Left hindlimb (tissue), 1 donor: Measurements from ENCODE around the gene DEDD2.

ENCODE experiments used
- DNase-seq: peaks from one replicate; pipeline ENCODE4 v3.0.0-alpha.2; 2018

The DEDD2 gene

DNA sequence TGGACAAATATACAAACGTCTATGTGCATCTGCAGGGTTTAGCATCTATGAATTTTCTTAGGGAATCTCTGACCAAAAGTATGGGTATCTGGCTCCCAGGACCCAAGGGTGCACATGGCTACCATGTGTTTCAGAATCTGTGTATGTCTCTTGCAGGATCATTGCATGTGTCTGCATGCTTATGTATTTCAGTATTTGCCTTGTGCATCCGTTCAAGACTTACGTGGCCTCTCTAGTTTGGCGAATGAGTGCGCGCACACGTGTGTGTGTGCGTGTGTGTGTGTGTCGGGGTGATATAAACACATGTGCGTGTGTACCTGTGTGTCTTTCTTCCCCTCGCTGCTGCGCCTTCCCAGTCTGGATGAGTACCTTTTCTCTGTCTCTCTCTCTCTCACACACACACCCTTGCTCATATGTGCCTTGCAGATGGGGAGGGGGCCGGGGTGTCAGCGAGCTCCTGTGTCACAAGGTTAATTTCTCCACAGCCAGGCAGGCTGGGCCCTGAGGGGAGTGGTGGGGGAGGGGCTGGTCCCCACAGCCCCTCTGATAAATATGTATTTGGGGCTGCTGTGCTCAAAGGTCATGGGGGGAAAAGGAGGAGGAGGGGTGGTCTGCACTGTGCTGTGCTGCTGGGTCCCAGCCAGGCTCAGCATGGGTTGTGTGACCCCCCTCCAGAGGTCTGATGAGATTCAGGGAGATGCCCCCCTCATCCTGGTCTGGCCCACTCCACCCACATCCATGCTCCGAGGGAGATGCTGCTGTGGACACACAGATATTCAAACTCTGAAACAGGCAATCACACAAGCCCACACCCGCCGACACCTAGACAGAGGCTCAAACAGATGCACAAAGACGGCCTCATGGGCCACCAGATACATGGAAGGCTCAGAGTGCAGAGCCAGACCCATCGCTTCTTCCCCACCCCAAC is 47.7 kb downstream of the DEDD2 start:
- DNase-seq = no peak

DNA sequence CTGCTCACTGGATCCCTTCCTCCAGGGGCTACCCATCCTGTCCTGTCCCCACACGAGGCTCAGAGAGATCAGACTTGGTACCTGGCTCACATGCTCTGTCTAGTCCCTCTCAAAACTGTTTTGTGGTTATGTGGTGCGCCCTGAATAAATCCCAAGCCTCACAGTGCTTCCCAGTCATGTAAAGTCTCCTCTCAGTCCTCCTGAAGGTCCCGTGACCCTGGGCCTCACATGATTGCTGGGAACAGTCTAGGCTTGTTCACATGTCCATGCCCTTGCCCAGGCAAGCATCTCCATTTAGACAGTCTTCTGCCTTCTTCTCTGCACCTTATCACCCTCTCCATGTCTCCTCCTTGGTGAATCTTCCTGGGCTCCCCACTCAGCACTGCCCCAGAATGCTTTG is 49.3 kb downstream of the DEDD2 start:
- DNase-seq = no peak

DNA sequence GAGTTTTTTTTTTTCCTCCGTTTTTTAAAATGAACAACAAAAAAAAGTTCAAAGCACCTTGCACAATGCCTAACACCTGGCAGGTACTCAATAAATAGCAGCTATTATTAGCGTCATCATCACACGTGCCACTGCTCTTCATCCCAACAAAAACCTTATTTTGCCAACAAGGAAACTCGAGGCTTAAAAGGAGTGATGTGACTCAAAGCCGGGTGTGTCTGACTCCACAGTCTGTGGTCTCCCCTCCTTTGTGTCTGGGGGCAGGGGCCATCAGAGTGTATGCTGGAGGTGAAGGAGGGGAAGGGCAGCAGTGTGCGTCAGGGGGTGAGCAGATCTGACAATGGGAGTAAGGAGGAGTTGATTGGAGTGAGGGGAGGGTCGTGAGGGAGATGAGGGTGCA is 51.2 kb downstream of the DEDD2 start:
- DNase-seq = no peak

DNA sequence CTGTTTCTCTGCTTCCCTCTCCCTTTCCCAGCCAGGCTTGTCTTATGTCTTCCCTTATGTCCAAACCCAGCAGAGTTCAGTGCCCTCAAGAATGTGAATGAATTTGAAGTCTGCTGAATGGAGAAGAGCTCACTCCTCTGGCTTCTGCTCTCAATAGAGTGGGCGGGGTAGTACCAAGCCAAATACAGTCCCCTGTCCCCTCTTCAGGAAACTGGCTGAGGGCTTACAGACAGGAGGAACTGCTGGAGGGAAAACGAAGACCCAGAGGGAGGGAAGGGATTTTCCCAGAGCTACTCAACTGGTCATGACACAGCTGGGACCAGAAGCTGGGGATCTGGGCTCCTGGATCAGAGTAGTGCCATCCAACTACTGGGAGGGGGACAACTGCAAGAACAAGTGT is 52.3 kb downstream of the DEDD2 start:
- DNase-seq = no peak

DNA sequence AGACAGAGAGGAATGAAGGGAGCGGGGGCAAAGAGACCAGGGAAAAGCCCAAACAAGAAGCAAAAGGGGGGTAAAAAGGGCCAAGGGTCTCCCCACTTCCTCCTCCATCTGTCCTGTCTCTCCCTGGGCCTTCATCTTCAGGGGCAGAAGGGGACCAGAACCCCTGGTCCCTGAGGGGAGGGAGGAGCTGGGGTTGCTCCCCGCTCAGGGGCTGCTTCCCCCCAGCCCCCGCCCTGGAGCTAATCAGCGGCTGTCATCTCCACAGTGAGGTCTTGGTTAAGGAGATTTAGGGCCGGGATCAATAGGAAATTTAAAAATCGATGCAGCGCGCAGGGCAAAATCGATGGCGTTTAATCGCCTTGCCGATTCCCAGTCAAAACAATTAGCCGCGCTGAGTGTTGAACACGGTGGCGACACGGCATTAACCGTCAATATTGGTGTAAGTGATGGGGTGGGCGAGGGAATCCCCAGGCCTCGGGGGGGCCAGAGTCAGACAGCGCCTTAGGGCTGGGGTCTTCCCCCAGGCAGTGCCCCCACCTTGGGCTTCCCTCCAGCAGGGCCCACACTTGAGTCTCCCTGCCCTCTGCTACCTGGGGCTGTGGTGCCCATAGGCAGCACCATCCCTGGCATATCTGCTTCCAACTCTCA is 55.7 kb downstream of the DEDD2 start:
- DNase-seq = no peak

DNA sequence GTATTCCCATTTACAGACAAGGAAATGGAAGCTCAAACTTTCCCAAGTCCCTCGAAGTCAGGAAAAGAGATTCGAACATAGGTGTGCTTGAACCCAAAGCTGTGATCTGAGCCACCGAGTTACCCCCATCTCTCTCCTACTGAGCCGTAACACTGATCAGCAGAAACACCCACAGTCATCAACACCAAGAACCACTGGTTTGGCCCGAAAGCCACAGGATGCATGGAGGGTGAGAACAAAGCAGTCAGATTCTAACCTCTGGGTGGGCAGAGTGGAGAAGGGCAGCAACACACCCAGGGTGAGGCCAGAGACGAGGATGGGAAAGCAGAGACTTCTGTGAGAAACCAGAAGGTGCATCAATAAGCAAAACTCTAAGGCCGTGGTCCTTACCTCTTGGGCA is 57.5 kb downstream of the DEDD2 start:
- DNase-seq = no peak

DNA sequence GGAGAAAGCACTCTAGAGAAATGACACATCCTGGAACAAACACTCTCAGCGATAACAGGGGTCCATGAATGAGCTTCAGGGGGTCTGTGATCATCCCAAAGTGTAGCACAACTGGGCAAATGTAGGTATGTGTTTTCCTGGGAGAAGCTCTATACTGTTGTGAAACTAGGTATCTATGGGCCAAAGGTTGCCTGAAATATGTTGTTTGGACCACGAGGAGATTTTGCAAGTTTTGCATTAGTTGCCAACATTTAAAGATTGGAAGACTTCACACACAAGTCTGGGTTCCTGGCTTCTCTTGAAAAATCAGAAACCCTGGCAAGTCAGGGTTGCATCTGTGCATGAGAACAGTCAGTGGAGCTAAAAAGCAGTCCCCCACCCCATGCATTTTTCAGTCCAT is 58.6 kb downstream of the DEDD2 start:
- no peak for DNase-seq

DNA sequence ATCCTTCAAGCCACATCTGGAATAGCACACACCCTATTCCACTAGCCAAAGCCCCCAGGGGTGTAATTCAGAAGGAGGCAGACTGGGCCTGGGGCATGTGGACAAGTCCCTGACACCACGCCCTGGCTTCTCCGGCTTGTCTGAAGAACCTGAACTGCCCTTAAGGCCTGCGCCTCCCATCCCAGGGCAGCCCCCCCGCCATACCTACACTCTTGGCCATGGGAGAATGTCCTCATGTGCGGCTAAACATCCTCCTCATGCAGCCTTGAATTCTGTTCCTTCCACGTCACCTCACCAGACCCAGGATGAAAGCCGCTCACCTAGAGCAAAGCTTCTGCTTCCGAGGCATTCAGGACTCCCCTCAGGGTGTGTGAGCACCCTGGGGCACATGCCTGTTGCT is 60.9 kb downstream of the DEDD2 start:
- DNase-seq = no peak

DNA sequence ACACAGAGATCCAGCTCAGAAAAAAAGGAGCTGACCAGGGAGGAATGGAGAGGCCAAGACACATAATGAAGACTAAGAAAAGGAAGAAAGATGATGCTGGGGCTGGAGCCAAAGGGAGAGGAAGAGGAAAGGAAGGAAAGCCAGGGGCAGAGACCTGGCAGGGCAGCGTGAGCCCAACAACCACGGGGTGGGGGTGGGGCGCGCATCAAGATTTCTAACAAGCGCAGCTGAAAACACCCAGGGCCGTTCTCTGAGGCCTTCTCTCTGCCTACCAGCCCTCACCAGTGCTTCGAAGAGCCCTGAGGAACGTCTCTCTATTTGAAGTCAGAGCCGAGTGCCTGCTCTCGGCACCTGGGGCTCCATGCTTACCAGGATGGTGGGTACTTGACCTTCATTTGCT is 61.7 kb downstream of the DEDD2 start:
- DNase-seq = no peak

DNA sequence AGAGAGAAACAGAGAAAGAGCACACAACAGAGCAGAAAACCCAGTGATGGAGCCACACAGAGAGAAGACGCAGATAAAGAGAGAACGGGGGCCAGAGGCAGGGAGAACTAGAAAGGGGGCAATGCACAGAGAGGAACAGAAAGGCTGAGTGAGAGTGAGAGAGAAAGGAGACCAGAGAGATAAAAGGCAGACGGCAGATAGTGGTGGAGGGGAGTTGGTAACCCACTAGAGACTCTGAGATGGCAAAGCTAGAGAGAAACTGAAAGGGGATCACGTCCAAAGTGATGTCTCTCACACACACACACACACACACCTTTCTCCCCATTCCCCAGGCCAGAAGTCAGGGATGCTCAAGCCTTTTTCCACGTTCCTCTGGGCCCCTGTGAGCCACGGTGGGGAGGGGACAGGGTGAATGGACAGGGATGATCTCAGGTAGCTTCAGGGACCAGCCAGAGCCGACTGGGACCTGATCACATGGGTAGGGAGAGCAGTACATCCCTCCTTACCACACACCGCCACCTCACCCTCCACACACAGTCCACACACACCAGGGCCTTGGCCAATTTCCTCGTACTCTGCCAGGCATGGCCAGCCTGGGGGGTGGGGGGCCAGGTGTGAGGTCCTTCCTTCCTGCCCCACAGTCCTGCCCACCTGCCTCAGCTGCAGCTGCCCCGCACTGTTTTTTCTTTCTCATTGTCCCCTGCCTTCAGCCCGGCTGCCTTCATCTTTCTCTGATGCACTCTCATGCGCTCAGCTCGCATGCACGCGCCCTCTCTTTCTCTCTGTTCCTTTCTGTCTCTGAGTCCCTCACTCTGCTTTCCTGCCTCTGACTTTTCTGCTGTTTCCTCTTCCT is 62.8 kb downstream of the DEDD2 start:
- DNase-seq = no peak

DNA sequence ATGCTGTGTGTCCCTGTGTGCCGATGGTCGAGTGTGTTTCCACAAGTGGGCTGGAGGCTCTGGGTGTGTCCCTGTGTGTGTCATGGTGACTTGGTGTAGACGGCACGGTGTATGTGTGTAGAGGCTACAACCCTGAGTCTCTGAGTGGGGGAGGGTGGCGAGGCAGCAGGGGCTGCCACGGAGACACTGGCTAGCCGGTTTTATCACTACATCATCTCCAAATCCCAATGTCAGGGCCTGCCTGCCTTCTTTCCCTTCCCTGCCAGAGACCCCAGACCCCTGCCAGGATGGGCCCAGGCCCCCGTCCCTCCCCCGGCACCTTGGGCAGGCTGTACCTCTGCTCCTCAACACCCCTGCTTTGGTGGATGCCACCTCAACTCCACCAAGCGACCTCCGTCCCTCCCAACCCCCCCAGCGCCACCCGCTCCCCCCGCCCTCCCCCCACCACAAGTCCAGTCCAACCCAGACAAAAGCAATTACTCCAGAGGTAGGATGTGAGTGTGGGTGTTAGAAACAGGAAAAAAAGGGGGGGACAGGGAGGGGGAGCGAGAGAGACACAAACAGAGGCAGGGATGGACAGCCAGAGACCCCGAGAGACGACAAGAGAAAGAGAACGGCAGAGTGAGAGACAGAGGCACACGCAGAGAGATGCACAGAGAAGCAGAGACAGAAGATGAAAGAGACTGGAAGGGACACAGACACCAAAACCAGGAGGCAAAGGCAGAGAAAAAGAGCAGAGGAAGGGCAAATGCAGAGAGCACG is 63.6 kb downstream of the DEDD2 start:
- no peak for DNase-seq

DNA sequence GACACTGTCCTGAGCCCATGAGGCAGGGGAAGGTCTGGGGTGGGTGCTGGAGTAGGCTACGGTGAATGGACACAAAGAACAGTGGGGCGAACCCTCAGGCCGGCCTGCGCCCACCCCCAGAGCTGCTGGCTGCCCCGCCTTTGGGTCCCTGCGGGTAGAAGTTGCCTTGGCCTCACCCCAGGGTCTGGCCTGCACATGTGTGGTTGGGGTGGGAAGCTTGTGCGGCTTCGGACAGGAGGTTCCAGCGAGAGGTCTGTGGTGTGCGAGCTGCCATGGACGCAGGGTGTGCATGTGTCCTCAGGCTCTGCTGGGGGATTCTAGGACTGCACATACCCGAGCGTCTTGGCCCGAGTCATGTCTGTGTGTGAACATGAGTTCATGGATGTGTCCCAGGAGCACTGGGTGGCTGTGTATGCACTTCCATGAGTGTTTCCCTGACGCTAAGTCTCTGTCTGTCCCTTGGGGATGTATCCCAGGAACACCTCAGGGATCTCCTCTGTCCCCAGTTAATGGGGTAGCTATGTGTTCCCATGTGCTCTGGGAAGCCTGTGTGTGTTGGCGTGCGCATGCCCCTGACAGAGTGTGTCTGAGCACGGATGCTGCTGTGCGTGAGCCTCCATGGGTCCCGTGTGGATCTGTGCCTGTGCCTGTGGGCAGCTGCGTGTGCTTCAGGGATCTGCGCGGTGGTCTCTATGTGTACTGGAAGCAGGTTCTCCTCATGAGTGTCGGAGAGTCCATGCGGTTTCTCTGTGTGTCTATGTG is 64.4 kb downstream of the DEDD2 start:
- no peak for DNase-seq

DNA sequence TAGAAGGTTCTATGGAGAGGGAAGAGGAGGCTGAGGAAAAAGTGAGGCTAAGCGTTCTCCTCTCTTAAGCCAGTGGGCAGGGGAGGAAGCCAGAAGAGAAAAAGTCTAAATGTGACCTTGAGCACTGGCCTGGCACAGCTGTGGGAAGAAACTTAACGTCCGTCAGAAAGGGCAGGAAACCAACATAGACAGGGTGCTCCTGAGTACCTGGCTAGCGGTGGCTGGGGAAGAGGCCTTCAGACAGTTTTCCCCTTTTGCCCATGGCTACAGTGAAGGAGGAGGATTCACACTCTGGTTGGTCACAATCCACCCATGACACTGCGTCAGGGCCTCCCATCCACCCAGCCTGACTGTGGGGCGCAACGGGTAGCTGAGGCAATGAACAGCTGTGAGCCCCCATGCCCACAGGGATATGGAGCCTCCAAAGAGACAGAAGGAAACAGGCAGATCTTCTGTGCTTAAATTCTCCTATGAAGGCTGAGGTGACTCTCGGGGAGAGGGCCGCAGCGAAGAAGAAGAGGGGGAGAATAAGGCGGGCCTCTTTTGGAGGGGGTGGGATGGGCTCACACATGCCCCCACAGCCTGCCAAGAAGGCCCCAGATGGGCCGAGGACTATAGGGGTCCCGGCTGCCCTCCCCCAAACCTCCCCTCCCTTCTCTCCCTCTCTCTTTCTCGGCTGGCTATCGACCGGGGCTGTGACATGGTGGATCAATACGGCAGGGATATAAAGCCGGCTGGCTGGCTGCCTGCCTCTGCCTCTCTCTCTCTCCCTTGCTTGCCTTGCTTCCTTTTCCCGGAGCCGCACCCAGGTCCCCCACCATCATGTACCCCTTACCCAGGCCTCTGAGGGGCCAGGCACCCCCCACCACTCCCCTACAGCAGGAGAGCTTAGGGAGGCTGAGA is 65.4 kb downstream of the DEDD2 start:
- DNase-seq = no peak

DNA sequence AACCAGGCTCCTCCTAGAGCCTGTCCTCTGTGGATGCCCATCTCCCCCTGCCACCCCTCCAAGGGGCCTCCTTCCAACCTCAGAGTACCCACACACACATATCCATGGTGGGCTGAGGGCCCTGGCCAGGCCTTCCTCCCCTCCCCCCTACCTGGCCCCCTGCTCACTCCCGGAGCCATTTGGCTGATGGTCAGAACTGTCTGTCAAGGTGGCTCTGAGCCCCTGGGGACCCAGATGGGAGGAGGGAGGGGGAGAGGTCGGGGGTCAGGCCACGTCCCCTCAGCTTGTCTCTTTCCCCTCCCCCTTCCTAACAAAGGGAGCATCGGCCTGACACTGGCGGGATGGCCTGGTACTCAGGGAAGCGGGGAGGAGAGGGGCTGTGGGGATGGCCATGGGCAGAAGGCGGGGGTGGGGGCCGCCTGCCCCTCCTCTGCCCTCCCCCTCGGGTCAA is 66.5 kb downstream of the DEDD2 start:
- DNase-seq = no peak

DNA sequence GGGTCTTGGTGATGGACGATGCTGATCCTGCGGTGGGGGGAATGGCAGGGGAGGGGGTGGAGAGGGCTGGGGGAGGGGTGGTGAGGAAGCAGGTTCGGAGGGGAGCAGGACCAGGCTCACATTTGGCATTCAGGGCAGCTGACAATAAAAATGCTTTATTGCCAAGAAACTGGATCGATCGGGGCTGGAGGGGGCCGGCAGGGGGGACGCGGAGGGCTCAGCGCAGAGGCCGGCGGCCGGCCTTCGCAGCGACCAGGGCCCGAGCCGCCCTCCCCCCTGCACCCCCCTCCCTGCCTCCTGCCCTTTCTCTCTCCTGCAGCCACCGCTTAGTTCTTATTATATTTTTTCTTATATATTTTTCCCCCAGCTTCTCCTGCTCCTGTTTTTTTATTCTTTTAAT is 67.1 kb downstream of the DEDD2 start:
- DNase-seq = no peak

DNA sequence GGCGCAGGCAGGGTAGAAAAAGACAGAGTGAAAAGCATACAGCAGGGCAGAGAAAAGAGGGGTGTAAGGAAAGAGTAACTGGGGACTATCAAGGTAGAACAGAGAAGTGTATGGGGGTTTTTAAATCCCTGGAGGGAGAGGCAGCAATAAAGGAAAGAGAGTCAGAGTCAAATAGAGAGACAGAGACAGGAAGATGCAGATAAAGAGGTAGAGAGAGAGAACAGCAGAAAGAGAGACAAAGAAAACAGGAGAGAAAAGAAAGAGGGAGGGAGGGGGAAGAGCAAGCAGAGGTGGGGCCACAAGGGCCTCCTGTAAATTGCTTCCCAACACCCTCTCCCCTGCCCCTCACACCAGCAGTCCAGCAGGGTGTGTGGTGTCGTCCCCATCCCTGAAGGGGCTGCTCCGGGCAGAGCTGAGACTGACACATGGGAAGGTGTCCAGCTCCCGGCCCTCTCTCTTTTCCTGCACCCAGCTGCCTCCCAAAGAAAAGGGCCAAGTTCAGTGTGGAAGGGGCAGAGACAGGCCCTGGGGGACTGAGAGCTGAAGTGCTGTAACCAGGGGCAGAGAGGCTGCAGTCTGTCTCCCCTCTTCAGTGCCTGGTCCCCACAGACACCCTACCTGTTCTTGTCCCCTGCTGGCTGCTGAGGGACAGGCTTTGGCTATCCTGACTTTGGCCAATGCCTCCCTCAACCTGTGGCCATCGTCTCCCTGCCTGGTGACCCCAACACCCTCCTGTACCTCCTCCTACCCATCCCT is 67.9 kb downstream of the DEDD2 start:
- DNase-seq = no peak
